Renal cortical epithelial cell (primary cell): Measurements from ENCODE around the gene KLHL22. TPM values are rescaled to one million over a fixed set of nuclear protein-coding genes. Genes with fewer than 3 reads are reported as not detected.

ENCODE experiments used
- DNase-seq: peaks from one replicate; pipeline ENCODE4 v3.0.0-alpha.2; 2011; ENCODE audit warnings: low read depth
- total RNA-seq: library from RNA; depleted of rRNA; stranded (reverse); fragments of >200 nt; gene quantifications from 2 replicates; pipeline ENCODE4 v1.2.3, GENCODE V29; 2014

The KLHL22 gene
- total RNA-seq, 1 donor from 2014 or later, result 25.5 TPM

GRCh38 chr22:20432244-20432686 lies 63.3 kb downstream of the KLHL22 start:
- no peak for DNase-seq

GRCh38 chr22:20431511-20432192 lies 63.9 kb downstream of the KLHL22 start:
- no peak for DNase-seq

DNA sequence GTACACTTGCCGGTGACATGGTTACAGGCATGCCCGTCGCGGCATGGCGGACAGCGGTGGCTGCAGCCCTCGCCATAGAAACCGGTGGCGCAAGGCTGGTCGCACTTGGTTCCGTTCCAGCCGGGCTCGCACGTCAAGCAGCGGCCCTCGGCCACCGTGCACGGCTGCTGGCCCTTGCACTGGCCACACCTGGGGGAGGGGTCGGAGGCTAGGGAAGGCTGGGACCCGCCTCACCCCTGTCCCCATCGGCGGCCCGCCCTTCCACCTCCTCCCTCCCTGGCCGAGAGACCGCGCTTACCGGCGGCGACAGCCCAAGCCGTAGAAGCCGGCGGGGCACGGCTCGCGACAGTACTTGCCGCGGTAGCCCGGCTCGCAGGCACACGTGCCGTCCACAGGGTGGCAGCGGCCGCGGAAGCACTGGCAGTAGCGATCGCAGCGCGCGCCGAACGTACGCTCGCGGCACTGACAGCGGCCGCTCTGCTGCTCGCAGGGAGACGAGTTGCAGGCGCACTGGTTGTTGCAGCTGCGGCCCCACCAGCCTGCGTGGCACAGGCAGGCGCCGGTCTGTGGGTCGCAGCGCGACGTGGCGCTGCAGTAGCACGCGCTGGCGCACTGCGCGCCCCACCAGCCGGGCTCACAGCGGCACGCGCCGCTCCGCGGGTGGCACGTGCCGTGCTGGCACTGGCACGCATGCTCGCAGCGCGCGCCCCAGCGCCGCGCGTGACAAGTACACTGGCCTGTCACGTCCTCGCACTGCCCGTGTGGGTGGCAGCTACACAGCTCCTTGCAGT lies 64.7 kb downstream of the KLHL22 start:
- no peak for DNase-seq

GRCh38 chr22:20430101-20430719 lies 65.4 kb downstream of the KLHL22 start:
- no peak for DNase-seq

DNA sequence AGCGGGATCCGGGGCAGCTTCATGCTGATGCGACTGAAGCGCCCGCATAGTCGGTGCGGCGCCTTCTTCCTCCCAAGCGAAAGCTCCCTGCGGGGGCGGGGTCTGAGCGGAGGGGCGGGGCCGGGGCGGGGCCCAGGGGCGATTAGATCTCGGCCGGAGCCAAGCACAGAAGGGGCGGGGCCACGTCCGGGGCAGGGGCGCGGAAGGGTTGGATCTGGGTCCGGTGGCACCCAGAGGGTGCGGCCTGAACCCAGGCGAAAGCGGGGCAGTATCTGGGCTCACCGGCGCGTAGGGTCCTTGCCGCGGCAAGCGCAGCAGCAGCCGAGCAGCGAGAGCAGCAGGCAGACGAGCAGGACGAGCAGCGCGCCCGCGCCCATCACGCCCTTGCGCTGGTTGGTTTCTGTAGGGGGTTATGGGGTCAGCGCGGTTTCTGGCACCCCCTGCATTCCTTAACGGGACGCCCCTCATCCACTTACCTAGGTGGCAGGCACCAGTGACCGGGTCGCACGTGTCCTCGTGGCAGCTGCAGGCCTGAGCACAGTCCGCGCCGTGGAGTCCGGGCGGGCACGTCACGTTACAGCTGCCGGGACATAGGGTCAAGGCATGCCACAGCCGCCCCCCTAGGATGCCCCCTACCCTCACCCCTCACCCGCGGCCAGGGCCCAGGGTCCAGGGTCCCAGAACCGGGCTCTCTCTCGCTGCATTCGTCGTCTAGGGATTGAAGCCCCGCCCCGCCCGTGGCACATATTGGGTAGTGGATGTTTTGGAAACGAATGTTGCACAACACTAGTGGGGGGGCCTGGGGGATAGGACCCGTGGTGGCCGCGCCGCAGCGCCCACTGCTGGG lies 66.1 kb downstream of the KLHL22 start:
- no peak for DNase-seq

GRCh38 chr22:20428496-20429253 lies 66.9 kb downstream of the KLHL22 start:
- no peak for DNase-seq

GRCh38 chr22:20427945-20428417 lies 67.6 kb downstream of the KLHL22 start:
- DNase-seq, result no peak

GRCh38 chr22:20427104-20427944 lies 68.3 kb downstream of the KLHL22 start:
- DNase-seq, result no peak

GRCh38 chr22:20426259-20426615 lies 69.4 kb downstream of the KLHL22 start:
- DNase-seq, result no peak

DNA sequence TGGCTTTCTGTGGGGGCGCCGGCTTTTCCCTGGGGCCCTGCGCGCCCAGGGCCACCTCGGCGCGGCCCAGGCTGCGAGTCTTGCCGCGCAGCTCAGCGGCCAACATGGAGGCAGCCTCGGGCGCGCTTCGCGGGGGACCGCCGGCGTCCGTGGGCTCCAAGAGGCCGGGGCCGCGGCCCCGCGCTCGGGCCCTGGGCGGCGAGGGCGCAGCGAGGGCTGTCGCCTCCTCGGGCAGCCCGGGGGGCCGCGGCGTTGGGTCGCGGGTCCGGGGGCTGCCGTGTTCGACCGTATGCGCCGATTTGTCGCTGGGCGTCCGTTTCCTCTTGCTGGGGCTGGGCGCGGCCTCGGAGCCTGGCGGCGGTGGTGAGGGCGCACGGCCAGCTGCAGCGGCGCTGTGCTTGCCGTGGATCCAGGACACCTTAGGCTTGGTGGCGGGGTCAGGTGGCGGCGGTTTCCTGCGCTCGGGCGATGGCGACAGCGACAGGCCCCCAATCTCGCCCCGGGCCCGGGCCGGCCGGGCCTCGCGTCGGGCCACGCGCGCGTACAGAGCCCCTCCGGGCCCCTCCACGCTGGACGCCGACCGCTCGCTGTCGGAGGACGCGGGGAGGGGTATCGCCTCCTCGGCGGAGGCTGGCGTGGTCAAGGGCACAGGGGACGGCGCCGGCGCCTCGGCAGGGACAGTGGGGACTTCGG lies 69.9 kb downstream of the KLHL22 start:
- DNase-seq, result no peak

- DNase-seq, result no peak
Measured at GRCh38 chr22:20424932-20425565, 70.5 kb downstream of the KLHL22 start.

- DNase-seq, result no peak
Measured at GRCh38 chr22:20424568-20424931, 71.0 kb downstream of the KLHL22 start.

DNA sequence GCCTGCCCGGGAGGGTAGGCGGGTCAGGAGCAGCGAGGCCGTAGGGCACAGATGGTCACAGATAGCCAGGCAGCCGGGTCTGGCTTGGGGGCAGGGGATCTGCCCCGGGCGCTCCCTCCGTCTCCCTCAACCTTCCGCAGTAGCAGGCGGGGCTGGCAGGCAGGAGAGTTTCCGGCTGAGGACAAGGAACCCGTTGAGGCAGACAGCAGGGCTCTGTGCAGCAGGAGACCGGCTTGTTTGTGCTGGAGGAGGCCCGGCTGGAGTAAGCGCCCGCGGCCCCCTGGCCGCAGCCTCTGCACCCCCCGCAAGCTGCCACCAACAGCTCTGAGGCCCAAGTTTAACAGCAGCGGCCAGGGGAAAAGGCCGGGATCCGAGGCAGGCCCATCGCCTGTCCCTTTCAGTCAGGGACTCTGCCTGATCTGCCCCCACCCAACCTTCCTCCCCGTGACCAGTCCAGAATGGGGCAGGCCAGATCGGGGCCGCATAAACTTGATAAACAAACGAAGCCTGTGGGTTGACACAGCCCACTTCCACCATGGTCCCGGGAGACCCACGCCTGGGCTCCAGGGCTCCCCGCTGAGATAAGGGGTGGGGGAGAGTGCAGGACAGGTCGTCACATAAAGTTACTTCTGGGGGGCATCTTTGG lies 71.6 kb downstream of the KLHL22 start:
- DNase-seq, result no peak

DNA sequence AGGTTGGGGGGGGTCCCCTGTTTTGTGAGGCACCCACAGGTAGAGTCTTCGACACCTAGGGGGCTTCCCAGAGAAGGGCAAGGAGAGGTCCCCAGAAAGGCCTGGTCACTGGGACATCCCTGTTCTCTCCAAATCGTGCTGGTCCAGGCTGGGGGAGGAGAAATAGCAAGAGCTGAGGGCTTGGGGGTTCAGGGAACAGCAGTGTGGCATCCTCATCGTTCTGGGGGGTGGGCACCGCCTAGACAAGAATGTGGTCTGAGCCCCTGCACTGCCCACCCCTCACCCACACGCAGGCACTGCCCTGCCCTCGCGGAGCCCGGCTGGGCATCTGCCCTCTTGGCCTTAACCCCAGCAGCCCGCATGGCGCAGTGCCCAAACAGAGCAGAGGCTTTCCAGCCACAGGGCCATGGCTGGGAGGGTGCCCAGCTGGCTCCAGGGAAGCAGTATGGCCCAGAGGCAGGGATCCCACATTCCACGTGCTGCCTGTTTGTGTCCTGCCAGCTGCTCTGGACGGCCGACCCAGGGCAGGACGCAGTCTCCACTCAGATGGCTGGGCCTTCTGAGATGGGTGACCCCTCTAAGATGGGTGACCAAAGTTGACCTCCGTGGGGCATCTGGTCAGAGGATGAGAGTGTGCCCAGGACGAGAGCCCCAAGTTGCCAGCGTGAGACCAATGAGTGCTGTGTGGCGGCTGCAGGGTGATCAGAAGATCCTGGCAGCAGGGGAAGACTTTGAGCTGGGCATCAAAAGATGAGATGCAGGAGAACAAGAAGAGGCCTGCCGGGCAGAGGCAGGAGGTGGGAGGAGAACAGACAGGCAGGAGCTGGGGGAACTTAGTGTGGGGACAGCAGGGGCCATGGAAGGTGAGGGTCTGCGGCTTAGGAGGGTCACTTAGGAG lies 72.3 kb downstream of the KLHL22 start:
- no peak for DNase-seq

DNA sequence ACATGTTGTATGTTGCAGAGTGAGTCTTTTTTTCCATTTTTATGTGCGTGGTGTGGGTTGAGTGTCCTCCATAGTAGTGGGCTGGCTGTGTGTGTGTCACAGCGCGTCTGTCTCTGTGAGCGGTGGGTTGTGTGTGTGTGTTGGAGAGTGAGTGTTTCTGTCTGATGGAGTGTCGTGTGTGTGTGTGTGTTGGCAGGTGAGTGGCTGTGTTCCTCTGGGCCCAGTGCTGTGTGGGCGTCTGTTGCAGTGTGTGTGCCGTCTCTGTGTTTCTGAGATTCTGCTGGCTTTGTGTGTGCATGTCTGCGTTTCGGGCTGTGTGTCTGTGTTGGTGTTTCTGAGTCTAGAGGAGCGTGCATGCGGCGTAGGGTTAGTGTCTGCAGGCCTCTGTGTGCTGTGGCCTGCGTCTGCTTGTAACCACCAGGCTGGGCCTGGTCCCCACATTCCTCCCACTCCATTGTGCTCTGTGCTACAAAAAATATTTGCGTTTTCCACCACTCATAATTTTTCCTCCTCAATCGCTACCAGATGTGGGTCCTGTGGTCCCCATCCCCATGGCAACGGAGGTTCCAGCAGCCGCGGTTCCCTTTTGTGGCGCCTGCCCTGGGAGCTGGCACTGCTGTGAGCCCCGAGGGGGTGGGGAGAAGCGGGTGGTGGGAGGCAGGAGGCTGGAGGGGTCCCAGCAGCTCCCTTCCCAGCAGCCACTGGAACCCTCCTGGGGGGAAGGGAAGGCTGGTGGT lies 73.2 kb downstream of the KLHL22 start:
- no peak for DNase-seq

- DNase-seq, result no peak
Measured at GRCh38 chr22:20421507-20421874, 74.1 kb downstream of the KLHL22 start.
